ENCODE measurements around the gene DLG3.

DLG3 gene

DNA sequence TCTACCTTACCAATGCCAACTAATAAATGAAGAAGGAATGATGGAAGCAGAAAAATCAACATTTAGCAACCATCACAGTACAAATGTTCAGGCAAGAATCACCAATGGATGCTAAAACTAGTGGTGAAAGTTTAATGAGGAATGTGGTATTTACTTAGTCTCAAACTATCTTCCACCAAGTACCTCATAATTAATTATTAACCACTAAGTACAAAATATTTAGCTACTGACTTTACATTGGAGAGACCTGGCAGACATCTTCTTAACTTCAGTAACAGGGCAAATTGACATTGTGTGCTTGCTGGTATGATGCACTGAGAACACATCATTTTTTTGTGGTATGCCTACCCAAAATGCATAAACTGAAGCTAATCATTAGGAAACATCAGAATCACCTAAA is 82.4 kb downstream of the DLG3 start:
- DNase-seq, result no peak

- no peak for DNase-seq
Measured at GRCh38 chrX:70527610-70528345, 83.1 kb downstream of the DLG3 start.

GRCh38 chrX:70535198-70535597 is 90.6 kb downstream of the DLG3 start:
- DNase-seq, result no peak

GRCh38 chrX:70549429-70549828 is 104.8 kb downstream of the DLG3 start:
- no peak for DNase-seq

- DNase-seq, result no peak
Measured at GRCh38 chrX:70552130-70552704, 107.6 kb downstream of the DLG3 start.

GRCh38 chrX:70553516-70553915 is 108.9 kb downstream of the DLG3 start:
- DNase-seq, result no peak

- peak; percentile 8 for DNase-seq
Measured at GRCh38 chrX:70554081-70554480, 109.4 kb downstream of the DLG3 start.

GRCh38 chrX:70554523-70554922 is 109.9 kb downstream of the DLG3 start:
- DNase-seq, result no peak

DNA sequence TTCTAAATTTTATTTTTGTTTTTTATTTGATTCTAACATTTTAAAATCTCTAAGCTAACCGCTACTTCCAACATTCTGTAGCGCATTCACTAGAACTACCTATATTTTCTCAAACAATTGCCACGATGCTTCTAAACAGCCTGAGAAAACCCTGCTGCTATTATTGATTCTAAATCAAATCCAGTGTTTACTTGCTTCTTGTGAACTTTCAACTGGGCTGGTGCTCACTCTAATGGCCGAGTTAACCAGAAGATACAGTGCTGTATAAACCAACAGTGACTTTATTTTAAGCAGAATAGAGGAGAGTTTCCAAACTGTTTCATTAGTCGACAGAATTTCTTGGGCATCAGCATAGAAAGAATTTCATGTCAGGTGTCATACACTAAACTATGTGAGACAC is 110.3 kb downstream of the DLG3 start:
- no peak for DNase-seq
